ENCODE data around the gene RAG2. TPM values are rescaled to one million over a fixed set of nuclear protein-coding genes. Genes with fewer than 3 reads are reported as not detected.

Gene RAG2
- total RNA-seq = not detected in 2 replicates

- no peak for DNase-seq (ENCODE audit: low read depth, low spot score)
Observed at GRCh38 chr11:36598051-36598450, at the start of gene RAG2. TSS of gene RAG2 (minus strand) at chr11:36598236. CDS start at chr11:36594168, 4,068 bp downstream.

DNA sequence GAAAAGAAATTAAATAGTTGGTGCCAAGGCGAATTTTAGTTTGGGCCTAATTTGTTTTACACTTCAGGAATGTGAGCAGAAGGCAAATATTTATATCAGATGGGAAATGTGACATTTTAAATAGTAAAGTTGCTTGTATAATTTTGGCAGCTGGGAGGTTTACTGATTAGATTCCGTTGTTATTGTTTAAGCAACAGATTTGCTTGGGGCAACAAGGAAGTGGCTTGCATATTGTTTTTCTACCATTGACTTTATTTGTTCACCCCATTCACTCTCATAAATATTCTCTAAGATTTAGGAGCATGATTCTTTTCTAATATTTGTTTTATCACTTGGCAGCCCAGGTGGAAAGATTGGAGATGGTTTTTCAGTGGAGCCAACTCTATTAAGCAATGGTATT lies 40.5 kb upstream of the RAG2 start:
- no peak for DNase-seq (ENCODE audit: low read depth, low spot score)

DNA sequence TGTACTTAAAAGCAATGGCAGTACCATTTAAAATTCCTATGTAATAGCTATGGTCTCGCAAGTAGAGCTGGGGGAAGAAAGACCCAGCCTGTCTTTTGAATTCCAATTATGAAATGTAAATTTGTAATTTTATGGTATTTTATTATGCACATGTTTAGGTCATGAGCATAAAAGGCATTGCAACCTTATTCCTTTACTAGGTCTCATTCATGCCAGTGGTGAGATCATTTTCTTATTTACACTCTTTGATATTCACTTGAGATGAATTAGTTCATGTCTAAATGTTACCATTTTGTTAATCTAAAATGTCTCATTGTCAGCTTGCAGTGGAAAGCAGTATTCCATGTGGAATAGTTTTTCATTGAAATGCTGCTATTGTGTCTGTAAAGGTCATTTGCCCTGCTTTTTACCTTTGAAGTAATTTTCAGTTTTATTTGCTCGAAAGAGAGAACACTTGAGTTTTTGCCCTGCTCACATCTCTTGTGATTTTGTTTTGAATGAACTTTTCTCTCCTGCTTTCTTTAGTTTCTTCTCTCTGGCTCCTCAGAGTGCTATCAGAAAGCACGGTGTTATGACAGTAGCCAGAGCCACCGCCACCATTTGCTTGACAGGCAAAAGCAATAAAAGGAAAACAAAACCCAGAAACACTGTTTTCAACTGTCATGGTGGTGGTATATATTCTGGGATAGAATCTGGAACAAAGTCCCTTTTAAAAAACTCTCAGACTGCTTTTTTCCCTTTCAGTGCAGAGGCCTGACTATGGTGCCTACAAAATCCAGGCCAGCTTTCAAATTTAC lies 37.2 kb upstream of the RAG2 start:
- DNase-seq (ENCODE audit: low read depth, low spot score) = no peak

GRCh38 chr11:36631774-36632173 lies 33.7 kb upstream of the RAG2 start:
- DNase-seq (ENCODE audit: low read depth, low spot score) = no peak

- no peak for DNase-seq (ENCODE audit: low read depth, low spot score)
Observed at GRCh38 chr11:36628765-36629244, 30.8 kb upstream of the RAG2 start.

GRCh38 chr11:36628141-36628540 lies 30.1 kb upstream of the RAG2 start:
- no peak for DNase-seq (ENCODE audit: low read depth, low spot score)

DNA sequence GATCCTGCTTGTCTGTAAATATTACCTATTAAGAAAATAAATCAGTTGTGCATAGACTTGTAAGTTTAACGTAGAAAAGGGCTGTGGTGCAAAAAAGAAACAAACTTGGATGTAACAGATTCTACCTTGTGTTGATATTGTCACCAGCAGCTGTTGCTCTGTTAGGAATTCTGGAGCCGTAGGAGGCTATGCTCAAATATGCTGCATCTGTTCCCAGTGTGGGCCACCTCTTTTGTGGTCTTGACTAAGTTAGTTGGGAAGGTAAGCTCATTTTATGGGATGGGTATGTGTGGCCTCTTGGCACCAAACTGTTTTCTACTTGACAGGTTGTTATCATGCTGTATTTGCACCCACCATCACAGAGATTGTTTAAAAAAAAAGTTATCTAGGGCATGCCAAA lies 29.4 kb upstream of the RAG2 start:
- no peak for DNase-seq (ENCODE audit: low read depth, low spot score)

DNA sequence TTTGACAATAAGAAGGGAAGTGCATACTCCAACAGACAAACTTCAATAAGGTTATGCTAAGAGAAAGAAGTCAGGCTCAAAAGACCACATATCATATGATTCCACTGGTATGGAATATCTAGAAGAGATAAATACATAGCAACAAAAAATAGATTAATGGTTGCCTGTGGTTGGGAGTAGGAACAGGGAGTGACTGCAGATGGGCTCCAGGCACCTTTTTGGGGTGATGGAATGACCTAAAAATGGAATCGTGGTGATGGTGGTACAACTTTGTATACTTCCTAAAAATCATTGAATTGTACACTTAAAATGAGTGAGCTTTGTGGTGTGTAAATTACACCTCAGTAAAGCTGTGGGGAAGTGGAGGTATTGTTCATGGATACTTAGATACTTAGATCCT lies 29.0 kb upstream of the RAG2 start:
- no peak for DNase-seq (ENCODE audit: low read depth, low spot score)

GRCh38 chr11:36623494-36623893 lies 25.5 kb upstream of the RAG2 start:
- DNase-seq (ENCODE audit: low read depth, low spot score) = no peak

- DNase-seq (ENCODE audit: low read depth, low spot score) = no peak
Observed at GRCh38 chr11:36622431-36623136, 24.5 kb upstream of the RAG2 start.

- no peak for DNase-seq (ENCODE audit: low read depth, low spot score)
Observed at GRCh38 chr11:36620246-36620645, 22.2 kb upstream of the RAG2 start.

- peak; percentile 10 for DNase-seq (ENCODE audit: low read depth, low spot score)
Observed at GRCh38 chr11:36619502-36619901, 21.5 kb upstream of the RAG2 start.

GRCh38 chr11:36618363-36619047 lies 20.5 kb upstream of the RAG2 start:
- no peak for DNase-seq (ENCODE audit: low read depth, low spot score)

DNA sequence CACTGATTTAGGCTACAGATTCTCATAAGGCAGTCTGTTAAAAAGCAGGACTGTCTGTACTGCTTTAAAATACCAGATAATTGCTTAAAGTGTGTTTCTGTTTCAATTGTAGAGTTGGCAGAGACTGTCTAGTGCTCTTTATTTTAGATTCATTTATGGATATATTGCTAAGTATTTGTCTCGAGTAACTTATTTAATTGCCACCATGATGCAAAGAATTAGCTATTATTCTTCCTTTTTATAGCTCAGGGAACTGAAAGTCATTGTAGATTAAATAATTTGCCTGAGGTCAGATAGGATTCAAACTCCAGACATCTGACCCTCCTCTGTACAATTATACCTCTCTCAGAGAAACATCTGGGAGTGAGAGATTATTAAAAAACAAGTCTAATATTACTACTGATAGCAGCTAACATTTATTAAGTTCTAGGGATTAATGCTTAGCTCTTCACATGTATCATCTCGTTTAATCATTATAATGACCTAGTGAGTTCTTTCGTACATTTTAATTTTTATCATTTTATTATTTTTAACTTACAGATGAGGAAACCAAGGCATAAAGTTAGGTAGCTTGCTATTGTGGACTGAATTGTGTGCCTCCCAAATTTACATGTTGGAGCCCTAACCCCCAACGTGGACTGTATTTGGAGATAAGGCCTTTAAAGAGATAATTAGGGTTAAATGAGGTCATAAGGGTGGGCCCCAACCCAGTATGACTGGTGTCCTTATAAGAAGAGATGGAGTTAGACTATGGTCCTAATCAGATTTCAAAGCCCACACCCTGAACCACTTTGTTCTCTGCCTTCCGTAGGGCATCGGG lies 19.7 kb upstream of the RAG2 start:
- DNase-seq (ENCODE audit: low read depth, low spot score) = no peak

DNA sequence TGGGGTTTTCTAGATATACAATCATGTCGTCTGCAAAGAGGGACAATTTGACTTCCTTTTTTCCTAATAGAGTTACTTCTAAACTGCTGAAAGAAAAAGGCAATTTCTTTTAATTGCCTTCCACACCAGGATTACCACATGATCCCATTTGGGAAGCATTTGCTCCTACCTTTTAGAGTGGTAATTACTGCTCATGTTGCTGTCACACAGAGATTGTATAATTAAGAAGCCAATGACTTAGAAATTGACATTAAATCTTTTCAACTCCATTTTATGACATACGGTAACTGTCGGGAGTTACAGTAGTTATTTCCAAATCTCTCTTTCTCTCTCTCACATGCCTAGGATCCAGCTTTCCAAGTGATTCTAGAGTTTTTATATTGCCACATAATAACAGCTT lies 17.8 kb upstream of the RAG2 start:
- DNase-seq (ENCODE audit: low read depth, low spot score) = no peak

DNA sequence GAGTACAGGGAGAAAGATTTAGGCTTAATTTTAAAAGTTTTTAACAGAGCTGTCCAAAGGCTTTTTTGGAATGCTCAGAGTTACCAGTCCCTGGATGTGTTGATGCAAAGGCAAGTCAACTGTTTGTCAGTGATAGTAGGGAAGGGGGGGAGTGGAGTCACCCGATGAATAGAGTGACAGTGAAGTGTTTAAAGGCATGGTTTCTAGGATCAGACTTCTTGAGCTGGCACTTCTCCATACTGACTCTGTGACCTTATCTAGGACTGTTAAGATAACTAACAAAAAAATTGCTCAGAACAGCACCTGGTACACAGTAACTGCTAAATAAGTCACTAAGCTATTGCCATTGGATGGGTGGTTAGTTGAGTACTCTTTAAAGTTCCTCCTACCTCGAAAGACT lies 11.3 kb upstream of the RAG2 start:
- no peak for DNase-seq (ENCODE audit: low read depth, low spot score)

- DNase-seq (ENCODE audit: low read depth, low spot score) = no peak
Observed at GRCh38 chr11:36608491-36609199, 10.6 kb upstream of the RAG2 start.

- DNase-seq (ENCODE audit: low read depth, low spot score) = no peak
Observed at GRCh38 chr11:36605221-36606216, 7.5 kb upstream of the RAG2 start.

DNA sequence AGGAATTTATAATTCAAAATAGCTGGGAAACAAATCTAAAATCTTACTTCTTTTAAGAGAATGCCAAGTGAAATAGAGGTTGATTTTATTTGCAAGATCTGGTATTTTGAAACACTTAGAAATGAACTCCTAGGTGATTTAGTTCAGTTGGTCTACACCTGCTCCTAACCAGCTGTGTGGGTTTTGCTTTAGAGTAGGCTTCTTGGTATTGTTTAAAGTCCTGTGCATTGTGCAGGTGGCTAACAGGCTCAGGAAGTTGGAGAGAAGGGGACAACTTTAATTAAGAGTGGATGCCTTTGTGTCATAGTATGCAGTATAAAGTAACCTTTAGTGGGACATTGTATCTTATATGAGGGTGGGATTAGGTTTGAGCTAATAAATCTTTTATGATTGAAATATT lies 4.1 kb upstream of the RAG2 start:
- no peak for DNase-seq (ENCODE audit: low read depth, low spot score)

Measured in pulmonary artery endothelial cell (primary cell).